HepG2 (cell line): ENCODE results near the gene KLHL36. TPM values are rescaled to one million over a fixed set of nuclear protein-coding genes. Genes with fewer than 3 reads are reported as not detected.

ENCODE experiments used
- ADNP ChIP-seq: sonication (generic); formaldehyde crosslinking; IDR thresholded peaks from 2 replicates; pipeline ENCODE4 v1.4.0; 2020; ENCODE audit warnings: missing genetic modification reagents
- BORCS8-MEF2B ChIP-seq: sonication (generic); formaldehyde crosslinking; IDR thresholded peaks from 2 replicates; pipeline ENCODE4 v1.8.0; 2022; ENCODE audit warnings: mild to moderate bottlenecking, missing genetic modification reagents
- CCDC6 ChIP-seq: sonication (generic); formaldehyde crosslinking; IDR thresholded peaks from 2 replicates; pipeline ENCODE4 v1.8.1; 2022; ENCODE audit warnings: mild to moderate bottlenecking, missing genetic modification reagents, moderate library complexity
- KAT2B ChIP-seq: fragments of 150-350 bp; IDR thresholded peaks from 2 replicates; pipeline ENCODE4 v1.6.1; 2014; ENCODE audit warnings: low read depth, low read length, borderline replicate concordance
- MATR3 ChIP-seq: sonication (generic); formaldehyde crosslinking; IDR thresholded peaks from 2 replicates; pipeline ENCODE4 v1.4.0; 2020; ENCODE audit warnings: missing genetic modification reagents
- RFX1 ChIP-seq: fragments of 450-650 bp; IDR thresholded peaks from 2 replicates; pipeline ENCODE4 v1.6.1; 2017
- RXRA ChIP-seq: sonication (generic); formaldehyde crosslinking; IDR thresholded peaks from 2 replicates; pipeline ENCODE4 v1.5.1; 2020; ENCODE audit warnings: missing genetic modification reagents
- SAFB2 ChIP-seq: sonication (generic); formaldehyde crosslinking; IDR thresholded peaks from 2 replicates; pipeline ENCODE4 v1.5.1; 2020; ENCODE audit warnings: missing genetic modification reagents, low read depth, mild to moderate bottlenecking, borderline replicate concordance
- SMARCE1 ChIP-seq: fragments of 450-650 bp; IDR thresholded peaks from 2 replicates; pipeline ENCODE4 v1.6.1; 2017; ENCODE audit warnings: borderline replicate concordance
- SP1 ChIP-seq, 2 experiments: fragments of 450-650 bp in 1 of 2; sonication (generic) in 1 of 2; formaldehyde crosslinking in 1 of 2; IDR thresholded peaks; 2 replicates each; pipeline versions ENCODE4 v1.4.0 to v1.6.1; 2016 to 2020; ENCODE audit warnings: missing genetic modification reagents in 1 of 2
- XBP1 ChIP-seq: sonication (generic); formaldehyde crosslinking; IDR thresholded peaks from 2 replicates; pipeline ENCODE4 v1.5.0; 2020; ENCODE audit warnings: missing genetic modification reagents
- ZNF101 ChIP-seq: sonication (generic); formaldehyde crosslinking; IDR thresholded peaks from 2 replicates; pipeline ENCODE4 v1.4.0; 2020; ENCODE audit warnings: mild to moderate bottlenecking, low read depth, missing genetic modification reagents, borderline replicate concordance
- ZNF232 ChIP-seq: sonication (generic); formaldehyde crosslinking; IDR thresholded peaks from 2 replicates; pipeline ENCODE4 v1.4.0; 2020; ENCODE audit warnings: missing genetic modification reagents, borderline replicate concordance
- ZNF274 ChIP-seq: sonication (generic); formaldehyde crosslinking; IDR thresholded peaks from 2 replicates; pipeline ENCODE4 v1.5.1; 2020; ENCODE audit warnings: mild to moderate bottlenecking, missing genetic modification reagents
- ZNF761 ChIP-seq: sonication (generic); formaldehyde crosslinking; conservative IDR thresholded peaks from 2 replicates; pipeline ENCODE4 v1.4.0; 2020; ENCODE audit warnings: mild to moderate bottlenecking, missing genetic modification reagents
- ZSCAN30 ChIP-seq: sonication (generic); formaldehyde crosslinking; IDR thresholded peaks from 2 replicates; pipeline ENCODE4 v1.5.0; 2020; ENCODE audit warnings: mild to moderate bottlenecking, missing genetic modification reagents
- ZSCAN9 ChIP-seq: IDR thresholded peaks from 2 replicates; pipeline ENCODE4 v1.6.1; 2016; ENCODE audit warnings: borderline replicate concordance
- polyA plus RNA-seq, 8 experiments: library from polyadenylated mRNA; depleted of rRNA in 3 of 8; stranded (reverse) in 7 of 8; unstranded in 1 of 8; fragments of >200 nt; fragmentation: Illumina TruSeq in 4 of 8; extraction: Trizol in 4 of 8; gene quantifications; 2 replicates each; pipeline versions ENCODE4 v1.2.1 to v1.2.3, GENCODE V29; 2011 to 2016; ENCODE audit warnings: low read depth in 4 of 8, missing spikeins in 1 of 8, mixed read lengths in 1 of 8; ENCODE audit not compliant: insufficient read depth in 1 of 8
- total RNA-seq, 5 experiments: library from RNA; depleted of rRNA; stranded (reverse); fragments of >200 nt; fragmentation: Illumina TruSeq; extraction: Trizol; gene quantifications; 2 replicates each; pipeline ENCODE4 v1.2.3, GENCODE V29; 2016; ENCODE audit warnings: low read depth in 1 of 5
- TF ChIP-seq, protein P1 (sequence below): sonication (generic); formaldehyde crosslinking; IDR thresholded peaks from 2 replicates; pipeline ENCODE4 v1.4.0; 2020; ENCODE audit warnings: missing genetic modification reagents
- TF ChIP-seq, protein P2 (sequence below): sonication (generic); formaldehyde crosslinking; conservative IDR thresholded peaks from 2 replicates; pipeline ENCODE4 v1.8.0; 2022; ENCODE audit warnings: low read depth, missing genetic modification reagents
- TF ChIP-seq, protein P3 (sequence below): sonication (generic); formaldehyde crosslinking; IDR thresholded peaks from 2 replicates; pipeline ENCODE4 v1.5.0; 2020; ENCODE audit warnings: missing genetic modification reagents

KLHL36 gene
- total and polyA plus RNA-seq, 2 of the 13 experiments (the other 11 are each of a cell fraction or from before 2014, with no cell fraction given): 24.3 to 26.0 TPM

DNA sequence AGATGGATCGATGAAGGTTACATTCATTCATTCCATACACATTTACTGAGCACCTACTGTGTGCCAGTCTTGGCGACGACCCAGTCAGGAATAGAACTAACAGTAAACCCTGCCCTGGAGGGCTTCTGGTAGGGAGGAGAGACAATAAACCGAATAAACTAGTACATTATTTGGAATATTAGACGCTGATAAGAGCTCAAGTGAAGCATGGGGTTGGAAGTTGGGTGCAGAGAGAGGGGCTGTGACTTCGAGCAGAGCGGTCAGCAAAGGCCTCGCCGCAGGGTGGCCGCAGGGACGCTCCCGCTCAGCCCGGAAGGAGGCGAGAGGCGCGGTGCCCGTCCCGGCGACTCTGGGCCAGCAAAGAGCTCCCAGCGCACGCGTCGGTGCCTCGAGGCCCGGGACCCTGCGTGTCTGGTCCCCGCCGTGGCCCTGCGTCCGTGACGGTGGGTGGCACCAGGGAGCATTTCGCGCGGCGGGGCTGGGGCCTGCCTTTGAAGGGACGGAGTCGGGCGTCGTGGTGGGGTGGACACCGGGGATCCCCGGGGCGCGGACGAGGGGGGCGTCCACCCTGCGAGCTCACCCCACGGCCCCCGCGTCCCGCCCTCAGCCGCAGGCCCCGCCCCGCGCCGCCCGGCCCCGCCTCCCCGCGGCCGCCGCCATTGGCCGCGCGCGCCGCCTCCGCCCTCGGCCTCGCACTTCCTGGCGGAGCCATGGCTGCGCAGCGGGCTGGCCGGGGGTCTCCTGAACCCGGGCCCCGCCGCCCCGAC is at the start of gene KLHL36 (continued):
- TF ChIP-seq MATR3 (CRISPR knock-in tag) (0 out of 2 replicates have a peak, but pooled peaks have one; percentile 34), ZNF274 (CRISPR knock-in tag) (peak; percentile 87), ADNP (CRISPR knock-in tag) (peak; percentile 59; the same call in 1 of the 2 replicates), ZNF101 (CRISPR knock-in tag) (0 out of 2 replicates have a peak, but pooled peaks have one; percentile 55), XBP1 (CRISPR knock-in tag) (no peak), ZSCAN30 (CRISPR knock-in tag) (0 out of 2 replicates have a peak, but pooled peaks have one; percentile 62), KAT2B (no peak), ZNF761 (peak; percentile 90), BORCS8-MEF2B (CRISPR knock-in tag) (peak; percentile 73), SMARCE1 (no peak), ZSCAN9 (no peak), SAFB2 (peak; percentile 78; the same call in 1 of the 2 replicates), CCDC6 (peak; percentile 77), RXRA (CRISPR knock-in tag) (peak; percentile 70; the same call in 1 of the 2 replicates), ZNF232 (CRISPR knock-in tag) (peak; percentile 87), SP1 (IDR thresholded peaks at IDR 0.05) (no peak), SP1 (CRISPR knock-in tag; IDR thresholded peaks at IDR 0.05) (peak; percentile 58; the same call in 1 of the 2 replicates), RFX1 (no peak)
- TF ChIP-seq, protein P1, sequence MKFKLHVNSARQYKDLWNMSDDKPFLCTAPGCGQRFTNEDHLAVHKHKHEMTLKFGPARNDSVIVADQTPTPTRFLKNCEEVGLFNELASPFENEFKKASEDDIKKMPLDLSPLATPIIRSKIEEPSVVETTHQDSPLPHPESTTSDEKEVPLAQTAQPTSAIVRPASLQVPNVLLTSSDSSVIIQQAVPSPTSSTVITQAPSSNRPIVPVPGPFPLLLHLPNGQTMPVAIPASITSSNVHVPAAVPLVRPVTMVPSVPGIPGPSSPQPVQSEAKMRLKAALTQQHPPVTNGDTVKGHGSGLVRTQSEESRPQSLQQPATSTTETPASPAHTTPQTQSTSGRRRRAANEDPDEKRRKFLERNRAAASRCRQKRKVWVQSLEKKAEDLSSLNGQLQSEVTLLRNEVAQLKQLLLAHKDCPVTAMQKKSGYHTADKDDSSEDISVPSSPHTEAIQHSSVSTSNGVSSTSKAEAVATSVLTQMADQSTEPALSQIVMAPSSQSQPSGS (CRISPR knock-in tag): no peak
- TF ChIP-seq, protein P2, sequence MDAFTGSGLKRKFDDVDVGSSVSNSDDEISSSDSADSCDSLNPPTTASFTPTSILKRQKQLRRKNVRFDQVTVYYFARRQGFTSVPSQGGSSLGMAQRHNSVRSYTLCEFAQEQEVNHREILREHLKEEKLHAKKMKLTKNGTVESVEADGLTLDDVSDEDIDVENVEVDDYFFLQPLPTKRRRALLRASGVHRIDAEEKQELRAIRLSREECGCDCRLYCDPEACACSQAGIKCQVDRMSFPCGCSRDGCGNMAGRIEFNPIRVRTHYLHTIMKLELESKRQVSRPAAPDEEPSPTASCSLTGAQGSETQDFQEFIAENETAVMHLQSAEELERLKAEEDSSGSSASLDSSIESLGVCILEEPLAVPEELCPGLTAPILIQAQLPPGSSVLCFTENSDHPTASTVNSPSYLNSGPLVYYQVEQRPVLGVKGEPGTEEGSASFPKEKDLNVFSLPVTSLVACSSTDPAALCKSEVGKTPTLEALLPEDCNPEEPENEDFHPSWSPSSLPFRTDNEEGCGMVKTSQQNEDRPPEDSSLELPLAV (CRISPR knock-in tag): no peak
- TF ChIP-seq, protein P3, sequence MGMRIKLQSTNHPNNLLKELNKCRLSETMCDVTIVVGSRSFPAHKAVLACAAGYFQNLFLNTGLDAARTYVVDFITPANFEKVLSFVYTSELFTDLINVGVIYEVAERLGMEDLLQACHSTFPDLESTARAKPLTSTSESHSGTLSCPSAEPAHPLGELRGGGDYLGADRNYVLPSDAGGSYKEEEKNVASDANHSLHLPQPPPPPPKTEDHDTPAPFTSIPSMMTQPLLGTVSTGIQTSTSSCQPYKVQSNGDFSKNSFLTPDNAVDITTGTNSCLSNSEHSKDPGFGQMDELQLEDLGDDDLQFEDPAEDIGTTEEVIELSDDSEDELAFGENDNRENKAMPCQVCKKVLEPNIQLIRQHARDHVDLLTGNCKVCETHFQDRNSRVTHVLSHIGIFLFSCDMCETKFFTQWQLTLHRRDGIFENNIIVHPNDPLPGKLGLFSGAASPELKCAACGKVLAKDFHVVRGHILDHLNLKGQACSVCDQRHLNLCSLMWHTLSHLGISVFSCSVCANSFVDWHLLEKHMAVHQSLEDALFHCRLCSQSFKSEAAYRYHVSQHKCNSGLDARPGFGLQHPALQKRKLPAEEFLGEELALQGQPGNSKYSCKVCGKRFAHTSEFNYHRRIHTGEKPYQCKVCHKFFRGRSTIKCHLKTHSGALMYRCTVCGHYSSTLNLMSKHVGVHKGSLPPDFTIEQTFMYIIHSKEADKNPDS (CRISPR knock-in tag): no peak
